ENCODE data around the gene WDR77.

WDR77 gene

GRCh38 chr1:111439461-111440351 is 9.3 kb downstream of the WDR77 start:
- no peak for DNase-seq (ENCODE audit: low read depth in 1 of 2, low spot score in 1 of 2)

DNA sequence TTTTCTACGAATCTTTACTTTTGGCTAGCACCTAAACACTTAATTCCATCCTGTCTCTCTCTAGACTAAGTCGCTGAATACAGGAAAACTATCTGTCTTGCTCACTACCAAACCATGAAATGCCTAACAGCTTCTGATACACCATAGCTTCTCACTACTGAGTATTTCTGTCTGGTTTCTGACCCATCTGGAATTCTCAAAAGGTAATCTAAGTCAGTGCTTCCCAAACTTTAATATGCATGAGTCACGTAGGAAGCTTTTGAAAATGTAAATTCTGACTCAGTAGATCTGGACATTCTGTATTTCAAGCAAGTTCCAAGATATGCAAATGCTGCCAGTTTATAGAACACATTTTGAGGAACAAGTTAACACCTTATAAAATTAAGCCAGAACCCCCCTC is 12.3 kb downstream of the WDR77 start:
- DNase-seq (ENCODE audit: low read depth in 1 of 2, low spot score in 1 of 2): no peak

DNA sequence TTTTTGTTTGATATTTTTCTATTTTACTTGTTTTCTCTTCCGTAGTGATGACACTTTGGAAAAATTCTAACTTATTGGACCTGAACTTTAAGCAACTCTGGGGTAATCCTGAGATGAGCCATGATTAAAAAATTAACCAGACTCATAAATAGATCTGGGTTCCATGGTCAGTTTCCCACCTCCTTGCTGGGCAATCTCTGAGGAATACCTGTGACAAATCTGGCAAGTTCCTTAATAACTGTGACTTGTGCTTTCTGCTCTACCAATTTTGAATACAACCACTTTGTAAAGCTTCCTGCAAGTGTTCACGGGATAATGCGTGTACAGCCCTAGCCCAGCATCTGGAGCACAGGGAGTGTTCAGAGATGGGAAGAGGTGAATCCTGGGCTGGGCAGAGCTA is 24.8 kb downstream of the WDR77 start:
- no peak for DNase-seq (ENCODE audit: low read depth in 1 of 2, low spot score in 1 of 2)

DNA sequence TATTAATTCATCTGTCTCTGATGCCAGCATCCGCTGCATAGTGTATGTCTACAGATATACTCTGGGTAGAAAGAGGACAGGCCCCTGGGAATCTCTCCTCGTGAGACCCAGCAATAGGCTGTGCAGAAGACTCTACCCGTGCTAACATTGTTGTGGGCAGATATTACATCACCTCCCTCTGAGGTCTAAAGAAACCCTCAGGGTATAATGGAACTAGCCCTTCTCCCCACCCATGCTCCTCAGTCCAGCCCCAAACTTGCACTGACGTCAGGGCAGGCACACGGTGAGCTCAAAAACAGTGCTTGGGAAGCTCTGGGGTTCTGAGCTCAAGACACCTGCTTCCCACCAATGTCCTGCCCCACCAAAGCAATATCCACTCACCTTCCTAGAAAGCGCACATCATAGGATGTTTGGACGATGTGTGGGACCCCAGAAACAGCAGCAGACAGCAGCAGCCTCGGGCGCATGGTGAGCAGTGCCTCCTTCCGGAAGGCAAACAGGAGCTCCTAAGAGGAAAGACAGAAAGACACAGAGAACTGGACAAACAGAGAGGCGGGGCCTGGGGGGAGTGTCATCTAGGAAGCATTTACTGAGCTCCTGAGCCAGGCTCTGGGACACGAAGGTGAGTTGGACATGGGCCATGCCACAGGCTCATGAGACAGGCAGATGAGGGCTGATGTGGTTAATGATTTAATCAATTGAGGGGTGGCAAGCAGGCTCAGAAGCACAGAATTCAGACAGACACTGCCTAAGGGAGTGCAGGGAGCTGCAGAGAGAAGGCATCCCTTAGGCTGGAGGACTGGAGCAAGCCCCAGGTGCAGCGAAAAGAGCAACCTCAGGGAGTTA is 26.3 kb downstream of the WDR77 start:
- DNase-seq (ENCODE audit: low read depth in 1 of 2, low spot score in 1 of 2): no peak

GRCh38 chr1:111420377-111420776 is 28.7 kb downstream of the WDR77 start:
- DNase-seq (ENCODE audit: low read depth in 1 of 2, low spot score in 1 of 2): no peak

GRCh38 chr1:111419037-111419436 is 30.0 kb downstream of the WDR77 start:
- DNase-seq (ENCODE audit: low read depth in 1 of 2, low spot score in 1 of 2): no peak

- no peak for DNase-seq (ENCODE audit: low read depth in 1 of 2, low spot score in 1 of 2)
Observed at GRCh38 chr1:111417755-111418154, 31.3 kb downstream of the WDR77 start.

DNA sequence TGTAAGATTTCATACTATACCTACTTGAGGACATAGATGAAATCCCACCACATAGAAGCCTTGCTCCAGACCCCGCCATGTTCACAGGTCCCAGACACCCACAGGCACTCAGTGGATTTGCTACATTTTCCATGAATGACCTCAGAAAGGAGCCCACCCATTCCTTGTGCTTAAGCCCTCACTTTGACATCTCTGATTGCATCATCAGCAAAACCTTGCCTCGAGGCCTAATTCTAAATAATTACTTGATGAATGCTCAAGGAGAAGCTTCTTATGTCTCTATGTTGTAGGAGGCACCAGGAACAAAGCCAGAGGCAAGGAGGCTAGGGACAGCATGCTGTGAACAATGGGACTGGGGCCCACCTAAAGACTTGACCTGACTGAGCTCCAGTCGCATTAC is 33.6 kb downstream of the WDR77 start:
- DNase-seq (ENCODE audit: low read depth in 1 of 2, low spot score in 1 of 2): no peak

DNA sequence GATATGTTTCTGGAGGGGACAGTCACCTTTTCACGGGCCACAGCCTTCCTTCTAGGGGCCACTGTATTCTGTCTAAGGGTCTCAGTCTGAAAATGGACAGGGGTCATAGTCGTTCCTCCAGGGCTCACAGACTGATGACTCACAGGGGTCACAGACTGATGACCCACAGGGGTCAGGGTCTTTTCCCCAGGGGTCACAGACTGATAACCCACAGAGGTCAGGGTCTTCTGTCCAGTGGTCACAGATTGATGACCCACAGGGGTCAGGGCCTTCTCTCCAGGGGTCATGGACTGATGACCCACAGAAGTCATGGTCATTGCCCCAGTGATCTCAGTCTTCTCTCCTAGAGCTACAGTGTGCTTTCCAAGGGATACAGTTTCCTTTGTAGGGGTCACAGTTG is 34.3 kb downstream of the WDR77 start:
- DNase-seq (ENCODE audit: low read depth in 1 of 2, low spot score in 1 of 2): no peak

DNA sequence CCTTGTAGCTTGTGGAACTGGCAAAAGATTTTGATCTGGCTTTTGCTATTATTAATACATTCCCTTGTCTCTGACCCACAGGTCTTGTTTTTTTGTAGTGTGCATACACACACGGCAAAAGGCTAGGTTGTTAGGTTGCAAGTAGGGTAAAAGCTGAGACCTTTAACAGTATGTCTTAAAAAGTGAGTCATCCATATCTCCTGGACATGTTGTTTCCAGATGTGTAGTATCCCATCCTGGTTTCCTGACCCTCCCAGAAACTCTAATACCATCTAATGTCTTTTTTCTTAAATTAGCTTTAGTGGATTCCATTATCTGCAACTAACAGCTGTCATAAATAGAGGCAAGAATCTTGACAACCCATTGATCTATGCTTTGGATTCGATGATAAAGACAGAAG is 36.2 kb downstream of the WDR77 start:
- no peak for DNase-seq (ENCODE audit: low read depth in 1 of 2, low spot score in 1 of 2)

GRCh38 chr1:111407301-111407700 is 41.8 kb downstream of the WDR77 start:
- DNase-seq (ENCODE audit: low read depth in 1 of 2, low spot score in 1 of 2): no peak

GRCh38 chr1:111406321-111406768 is 42.7 kb downstream of the WDR77 start:
- peak in 1 of 2 donors; percentile 41 for DNase-seq (ENCODE audit: low read depth in 1 of 2, low spot score in 1 of 2)

DNA sequence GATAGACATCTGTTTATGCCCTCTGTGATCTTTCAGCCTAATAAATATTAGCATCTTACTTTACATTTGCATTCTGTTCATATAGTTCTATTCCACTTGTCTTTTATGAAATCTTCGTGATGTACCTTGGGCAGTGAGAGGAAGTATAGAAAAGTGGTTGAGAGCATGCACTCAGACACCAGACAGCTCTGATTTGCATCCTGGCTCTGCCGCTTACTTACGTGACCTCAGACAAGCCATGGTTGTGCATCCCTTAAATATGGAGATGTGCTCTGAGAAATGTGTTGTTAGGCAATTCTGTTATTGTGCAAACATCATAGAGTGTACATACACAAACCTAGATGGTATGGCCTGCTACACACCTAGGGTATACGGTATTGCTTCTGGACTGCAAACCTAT is 44.5 kb downstream of the WDR77 start:
- no peak for DNase-seq (ENCODE audit: low read depth in 1 of 2, low spot score in 1 of 2)

DNA sequence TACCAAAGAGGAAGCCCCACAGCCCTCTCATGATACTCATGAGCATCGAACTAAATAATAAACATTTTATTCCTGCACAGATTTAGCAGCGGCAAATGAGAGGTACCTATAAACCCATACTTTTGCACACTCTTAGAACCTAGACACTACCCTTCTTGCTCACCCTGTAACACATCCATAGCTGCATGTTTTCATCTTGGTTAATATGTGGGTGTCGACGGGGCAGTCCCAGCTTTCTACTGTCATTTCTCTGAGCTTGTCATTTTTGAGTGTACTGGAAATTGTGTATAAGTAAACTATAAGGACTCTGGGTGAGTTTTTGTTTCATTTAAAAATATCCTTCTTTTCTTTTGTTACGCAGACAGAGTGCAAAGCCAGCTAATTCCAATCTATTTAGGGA is 47.0 kb downstream of the WDR77 start:
- DNase-seq (ENCODE audit: low read depth in 1 of 2, low spot score in 1 of 2): no peak

- peak in 1 of 2 donors; percentile 20 for DNase-seq (ENCODE audit: low read depth in 1 of 2, low spot score in 1 of 2)
Observed at GRCh38 chr1:111399792-111400610, 49.1 kb downstream of the WDR77 start.

DNA sequence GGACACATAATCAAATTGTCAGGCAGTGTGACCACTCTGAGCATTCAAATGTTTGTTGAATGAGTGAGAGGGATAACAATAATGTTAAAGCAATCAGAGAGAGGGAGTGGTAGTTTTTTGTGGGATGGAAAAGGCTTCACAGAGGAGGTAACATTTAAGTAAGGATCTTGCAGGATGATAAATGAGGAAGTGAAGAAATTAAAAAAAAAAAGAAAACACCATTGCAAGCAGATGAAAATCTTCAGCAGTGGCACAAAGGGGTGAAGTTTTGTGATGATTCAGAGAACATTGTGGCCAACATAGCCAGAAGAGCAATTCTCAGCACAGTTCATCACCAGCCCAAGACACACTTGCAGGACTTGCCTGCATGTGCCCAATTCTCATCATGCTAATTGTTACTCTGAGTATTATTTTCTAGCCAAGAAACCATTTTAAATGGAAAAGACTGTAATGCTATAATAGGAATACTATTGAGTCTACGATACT is 56.6 kb downstream of the WDR77 start:
- no peak for DNase-seq (ENCODE audit: low read depth in 1 of 2, low spot score in 1 of 2)

DNA sequence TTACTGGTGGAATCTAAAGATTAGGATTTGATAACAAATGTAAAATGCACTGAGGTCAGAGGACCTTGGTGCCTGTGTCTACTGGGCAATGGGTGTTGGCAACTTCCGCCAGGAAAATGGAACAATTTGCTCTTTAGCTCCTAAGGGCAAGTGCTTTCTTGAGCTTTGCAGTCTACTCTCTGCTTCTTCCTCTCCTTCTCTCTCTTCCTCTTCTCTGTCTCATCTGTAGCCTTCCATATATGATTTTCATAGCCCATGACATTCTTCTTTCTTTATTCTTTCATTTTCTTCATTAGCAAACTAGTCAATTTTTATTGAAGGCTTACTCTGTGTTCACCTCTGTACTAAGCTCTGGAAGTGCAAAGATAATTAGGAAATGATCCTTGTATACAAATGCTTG is 57.0 kb downstream of the WDR77 start:
- no peak for DNase-seq (ENCODE audit: low read depth in 1 of 2, low spot score in 1 of 2)
